GM12872 (cell line): Measurements from ENCODE around the gene VPS33B.

Source experiments
- TF ChIP-seq, protein P1 (sequence below): IDR thresholded peaks from 3 replicates; pipeline ENCODE4 v1.5.1; 2011; ENCODE audit warnings: low read depth, mild to moderate bottlenecking, low read length, moderate library complexity; ENCODE audit not compliant: insufficient read depth

VPS33B gene

DNA sequence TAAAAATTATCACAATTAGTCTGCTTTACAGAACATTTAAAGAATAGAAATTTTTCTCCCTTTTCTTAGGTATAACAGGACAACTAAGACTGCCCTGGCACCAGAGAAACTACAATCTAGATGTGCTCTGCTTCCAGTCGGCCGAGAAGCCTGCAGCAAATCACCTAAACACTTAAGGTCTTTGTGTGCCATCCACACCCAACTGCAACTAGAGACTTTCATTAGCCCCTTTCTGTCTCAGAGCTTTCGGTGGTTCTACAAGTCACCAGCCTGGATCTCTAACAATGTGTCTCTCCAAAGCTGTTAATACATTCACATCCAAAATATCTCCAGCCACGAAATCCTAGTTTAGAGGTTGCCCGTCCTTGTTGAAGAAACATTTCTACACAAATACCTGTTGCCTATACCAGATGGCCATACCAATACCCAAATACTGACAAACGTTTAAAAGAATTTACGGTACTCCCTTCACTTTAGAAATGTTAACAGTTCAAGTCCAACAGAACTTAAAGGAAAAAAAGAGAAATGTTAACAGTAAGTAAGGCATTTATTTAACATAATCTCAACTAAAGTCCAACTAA is 34.7 kb downstream of the VPS33B start:
- TF ChIP-seq, protein P1, sequence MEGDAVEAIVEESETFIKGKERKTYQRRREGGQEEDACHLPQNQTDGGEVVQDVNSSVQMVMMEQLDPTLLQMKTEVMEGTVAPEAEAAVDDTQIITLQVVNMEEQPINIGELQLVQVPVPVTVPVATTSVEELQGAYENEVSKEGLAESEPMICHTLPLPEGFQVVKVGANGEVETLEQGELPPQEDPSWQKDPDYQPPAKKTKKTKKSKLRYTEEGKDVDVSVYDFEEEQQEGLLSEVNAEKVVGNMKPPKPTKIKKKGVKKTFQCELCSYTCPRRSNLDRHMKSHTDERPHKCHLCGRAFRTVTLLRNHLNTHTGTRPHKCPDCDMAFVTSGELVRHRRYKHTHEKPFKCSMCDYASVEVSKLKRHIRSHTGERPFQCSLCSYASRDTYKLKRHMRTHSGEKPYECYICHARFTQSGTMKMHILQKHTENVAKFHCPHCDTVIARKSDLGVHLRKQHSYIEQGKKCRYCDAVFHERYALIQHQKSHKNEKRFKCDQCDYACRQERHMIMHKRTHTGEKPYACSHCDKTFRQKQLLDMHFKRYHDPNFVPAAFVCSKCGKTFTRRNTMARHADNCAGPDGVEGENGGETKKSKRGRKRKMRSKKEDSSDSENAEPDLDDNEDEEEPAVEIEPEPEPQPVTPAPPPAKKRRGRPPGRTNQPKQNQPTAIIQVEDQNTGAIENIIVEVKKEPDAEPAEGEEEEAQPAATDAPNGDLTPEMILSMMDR = no peak

DNA sequence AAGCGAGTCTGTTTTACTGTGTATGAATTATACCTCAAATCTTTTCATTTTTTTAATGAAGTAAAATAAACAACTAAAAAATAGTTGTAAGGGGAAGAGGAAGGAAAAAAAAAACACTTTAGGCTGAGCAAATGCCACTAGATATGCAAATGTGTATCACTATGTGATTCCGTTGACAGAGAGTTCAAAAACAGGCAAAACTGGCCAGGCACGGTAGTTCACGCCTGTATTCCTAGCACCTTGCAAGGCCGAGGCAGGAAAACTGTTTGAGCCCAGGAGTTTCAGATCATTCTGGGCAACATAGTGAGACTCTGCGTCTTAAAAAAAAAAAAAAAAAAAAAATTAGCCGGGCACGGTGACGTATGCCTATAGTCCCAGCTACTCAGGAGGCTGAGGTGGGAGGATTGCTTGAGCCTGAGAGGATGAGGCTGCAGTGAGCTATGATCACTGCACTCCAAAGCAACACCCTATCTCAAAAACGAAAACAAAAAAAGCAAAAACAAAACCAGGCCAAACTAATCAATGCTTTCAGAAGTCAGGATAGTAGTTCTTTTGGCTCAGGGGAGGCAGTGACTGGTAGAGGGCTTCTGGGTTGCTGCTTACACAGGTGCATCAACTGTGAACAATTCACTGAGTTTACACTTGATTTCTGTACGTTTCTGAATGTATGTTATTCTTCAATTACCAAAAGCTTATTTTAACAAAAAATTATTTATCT is 35.4 kb downstream of the VPS33B start:
- TF ChIP-seq, protein P1 = no peak

DNA sequence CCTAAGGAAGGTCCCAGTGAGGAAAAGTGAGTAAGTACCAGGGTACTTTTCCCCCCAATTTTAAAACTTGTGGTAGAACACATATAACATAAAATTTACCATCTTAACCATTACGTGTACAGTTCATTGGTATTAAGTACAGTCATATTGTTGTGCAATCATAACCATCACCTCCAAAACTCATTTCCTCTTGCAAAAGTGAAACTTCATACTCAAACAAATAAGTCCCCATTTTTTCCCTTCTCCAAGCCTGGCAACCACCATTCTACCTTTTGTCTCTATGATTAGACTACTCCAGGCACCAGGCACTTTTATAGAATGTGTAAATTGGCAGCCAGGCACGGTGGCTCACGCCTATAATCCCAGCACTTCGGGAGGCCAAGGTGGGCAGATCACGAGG is 40.3 kb downstream of the VPS33B start:
- TF ChIP-seq, protein P1 = no peak

DNA sequence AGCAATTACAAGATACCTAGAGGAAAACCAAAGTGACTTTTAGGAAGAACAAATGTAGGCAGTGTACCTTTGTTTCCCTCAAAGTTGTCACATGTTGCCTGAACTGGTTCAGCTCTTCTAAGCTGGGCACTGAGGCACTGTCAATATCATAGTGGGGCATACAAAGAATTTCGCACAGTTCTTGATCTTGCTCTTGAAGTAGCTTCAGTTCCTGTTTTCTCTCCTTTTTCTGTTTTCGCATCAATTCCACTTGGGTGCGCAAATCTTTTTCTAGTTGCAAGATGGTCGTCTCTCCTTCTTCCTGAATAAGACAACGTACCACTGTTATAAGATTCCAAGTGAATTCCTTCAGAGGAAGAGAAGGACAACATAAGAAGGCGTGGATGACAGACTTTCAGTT is 40.7 kb downstream of the VPS33B start:
- TF ChIP-seq, protein P1 = no peak

DNA sequence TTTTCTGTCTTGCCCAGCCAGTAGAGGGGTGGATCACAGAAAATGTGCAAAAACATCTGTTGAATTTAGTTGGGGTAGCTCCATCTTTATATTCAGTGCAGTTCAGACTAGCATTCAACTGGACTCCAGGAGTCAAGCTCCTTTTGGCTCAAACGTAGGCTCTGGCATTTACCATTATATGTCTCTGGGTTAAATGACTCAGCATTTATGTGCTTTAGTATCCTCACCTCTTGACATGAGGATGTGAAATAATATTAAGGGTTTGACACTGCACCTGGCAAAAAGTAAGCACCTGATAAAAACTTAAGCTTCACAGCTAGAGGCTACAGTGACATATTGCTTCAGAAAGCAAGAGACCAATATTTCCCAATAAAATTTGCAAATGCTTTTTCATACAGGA is 42.8 kb downstream of the VPS33B start:
- TF ChIP-seq, protein P1 = no peak

DNA sequence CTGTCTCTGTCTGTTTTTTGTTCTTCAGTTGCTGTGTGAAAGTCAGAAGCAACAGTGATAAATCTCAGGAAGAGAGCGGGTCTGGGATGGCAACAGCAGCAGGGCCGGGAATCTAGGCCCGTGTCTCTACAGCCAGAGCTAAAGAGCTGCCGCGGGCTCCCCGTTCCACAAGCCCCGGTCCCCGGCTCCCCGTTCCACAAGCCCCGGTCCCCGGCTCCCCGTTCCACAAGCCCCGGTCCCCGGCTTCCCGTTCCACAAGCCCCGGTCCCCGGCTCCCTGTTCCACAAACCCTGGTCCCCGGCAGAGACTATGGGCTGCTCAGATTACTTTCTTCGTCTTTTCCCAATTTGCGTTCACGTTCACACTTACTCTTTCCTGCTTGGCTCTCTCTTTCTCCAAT is 48.2 kb downstream of the VPS33B start:
- TF ChIP-seq, protein P1 = no peak

DNA sequence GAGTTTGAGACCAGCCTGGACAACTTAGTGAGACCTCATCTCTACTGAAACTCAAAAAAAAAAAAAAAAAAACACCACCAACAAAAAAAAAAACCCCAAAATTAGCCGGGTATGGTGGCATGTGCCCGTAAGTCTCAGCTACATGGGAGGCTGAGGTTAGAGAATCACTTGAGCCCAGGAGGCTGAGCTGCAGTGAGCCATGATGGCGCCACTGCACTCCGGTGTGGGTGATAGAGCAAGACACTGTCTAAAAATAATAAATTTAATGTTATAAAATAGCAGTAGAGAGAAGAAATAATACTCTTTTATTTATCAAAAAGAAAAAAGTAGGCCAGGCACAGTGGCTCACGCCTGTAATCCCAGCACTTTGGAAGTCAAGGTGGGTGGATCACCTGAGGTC is 50.3 kb downstream of the VPS33B start:
- TF ChIP-seq, protein P1 = no peak
